SK-N-SH (cell line): ENCODE results near the gene RICTOR. TPM values are rescaled to one million over a fixed set of nuclear protein-coding genes. Genes with fewer than 3 reads are reported as not detected.

Experiments used
- CTCF ChIA-PET: fragments of 300-600, 350-600 bp; formaldehyde crosslinking; extraction: SDS; loops from one replicate; lab custom pipeline; 2021; lab: Yijun Ruan, JAX
- POLR2A ChIA-PET: fragments of 350-600 bp; sonication (Branson Sonifier 250); formaldehyde crosslinking; extraction: SDS; loops from one replicate; lab custom pipeline; 2020; ENCODE audit warnings: antibody characterized with exemption, inconsistent platforms; lab: Yijun Ruan, JAX
- DNase-seq: peaks from one replicate; pipeline ENCODE4 v3.0.0; 2012
- H2AFZ ChIP-seq: fragments of 200-600 bp; sonication (generic); 2 replicates; pipeline ENCODE4 v1.8.1; 2016; ENCODE audit warnings: antibody characterized with exemption, mild to moderate bottlenecking, low read depth
- H3F3A ChIP-seq: fragments of 200-600 bp; sonication (generic); replicated peaks from 2 replicates; pipeline ENCODE3; 2016; ENCODE audit warnings: antibody characterized with exemption, mild to moderate bottlenecking; ENCODE audit not compliant: insufficient read depth
- H3K27ac ChIP-seq, 2 experiments: fragments of 200-500 bp in 1 of 2; fragments of 200-600 bp in 1 of 2; sonication (Bioruptor generic) in 1 of 2; sonication (generic), shearing (Covaris generic) in 1 of 2; 2 replicates each; pipeline versions ENCODE4 v1.5.1 to v1.6.1; 2014 to 2016; ENCODE audit warnings: low read depth in 2 of 2, inconsistent platforms in 1 of 2, low read length in 1 of 2, mild to moderate bottlenecking in 1 of 2, mixed read lengths in 1 of 2
- H3K27me3 ChIP-seq: fragments of 200-600 bp; sonication (generic), shearing (Covaris generic); 2 replicates; pipeline ENCODE4 v1.6.1; 2016; ENCODE audit warnings: mixed run types; ENCODE audit not compliant: insufficient read depth
- H3K36me3 ChIP-seq, 2 experiments: fragments of 200-500 bp in 1 of 2; fragments of 200-600 bp in 1 of 2; sonication (Bioruptor generic) in 1 of 2; sonication (generic) in 1 of 2; replicated peaks in 1 of 2; 2 replicates each; pipeline versions ENCODE3 to v1.5.1; 2014 to 2016; ENCODE audit warnings: low read length in 1 of 2, mild to moderate bottlenecking in 1 of 2; ENCODE audit not compliant: insufficient read depth in 2 of 2, control insufficient read depth in 1 of 2
- H3K4me1 ChIP-seq, 2 experiments: fragments of 200-500 bp in 1 of 2; fragments of 200-600 bp in 1 of 2; sonication (Bioruptor generic) in 1 of 2; sonication (generic), shearing (Covaris generic) in 1 of 2; 2 replicates each; pipeline versions ENCODE4 v1.5.1 to v1.6.1; 2014 to 2016; ENCODE audit warnings: low read depth in 1 of 2, low read length in 1 of 2, mixed run types in 1 of 2; ENCODE audit not compliant: insufficient read depth in 2 of 2, control insufficient read depth in 1 of 2
- H3K4me2 ChIP-seq: fragments of 200-600 bp; sonication (generic), shearing (Covaris generic); 2 replicates; pipeline ENCODE4 v1.6.1; 2017; ENCODE audit warnings: mixed run types
- H3K4me3 ChIP-seq, 2 experiments: fragments of 200-500 bp in 1 of 2; fragments of 200-600 bp in 1 of 2; sonication (Bioruptor generic) in 1 of 2; sonication (generic), shearing (Covaris generic) in 1 of 2; 2 replicates each; pipeline versions ENCODE4 v1.5.1 to v1.8.1; 2014 to 2016; ENCODE audit warnings: low read depth in 2 of 2, inconsistent platforms in 1 of 2, low read length in 1 of 2, mild to moderate bottlenecking in 1 of 2, mixed read lengths in 1 of 2, moderate library complexity in 1 of 2
- H3K79me2 ChIP-seq: fragments of 200-600 bp; sonication (generic); 2 replicates; pipeline ENCODE4 v1.8.1; 2017; ENCODE audit warnings: mild to moderate bottlenecking; ENCODE audit not compliant: insufficient read depth
- H3K9ac ChIP-seq: fragments of 200-600 bp; sonication (generic); 2 replicates; pipeline ENCODE4 v1.6.1; 2017; ENCODE audit warnings: mixed run types
- H3K9me2 ChIP-seq: fragments of 200-600 bp; sonication (generic); 2 replicates; pipeline ENCODE4 v1.6.1; 2017; ENCODE audit warnings: mixed run types
- H3K9me3 ChIP-seq: fragments of 200-600 bp; sonication (generic); 2 replicates; pipeline ENCODE4 v1.6.1; 2017; ENCODE audit warnings: mixed run types, mild to moderate bottlenecking, moderate library complexity
- H4K20me1 ChIP-seq: fragments of 200-600 bp; sonication (generic); 2 replicates; pipeline ENCODE4 v1.6.1; 2017; ENCODE audit warnings: mild to moderate bottlenecking, mixed run types; ENCODE audit not compliant: insufficient read depth
- CHD2 ChIP-seq: fragments of 150-350 bp; IDR thresholded peaks from 2 replicates; pipeline ENCODE4 v1.6.1; 2018; ENCODE audit warnings: low read length; ENCODE audit not compliant: partially characterized antibody
- ELF1 ChIP-seq: IDR thresholded peaks from 2 replicates; pipeline ENCODE4 v1.4.0; 2012
- FOSL2 ChIP-seq: IDR thresholded peaks from 2 replicates; pipeline ENCODE4 v1.4.0; 2012; ENCODE audit warnings: low read depth, mild to moderate bottlenecking, moderate library complexity, borderline replicate concordance
- GABPA ChIP-seq: IDR thresholded peaks from 2 replicates; pipeline ENCODE4 v1.4.0; 2012; ENCODE audit warnings: low read depth, mild to moderate bottlenecking
- GATA2 ChIP-seq: sonication (generic); formaldehyde crosslinking; IDR thresholded peaks from 2 replicates; pipeline ENCODE4 v1.5.0; 2020; ENCODE audit warnings: mild to moderate bottlenecking, missing genetic modification reagents
- JUND ChIP-seq: IDR thresholded peaks from 2 replicates; pipeline ENCODE4 v1.4.0; 2012
- MEF2A ChIP-seq: IDR thresholded peaks from 2 replicates; pipeline ENCODE4 v1.4.0; 2012; ENCODE audit warnings: low read depth, borderline replicate concordance
- NRF1 ChIP-seq: IDR thresholded peaks from 2 replicates; pipeline ENCODE4 v1.6.1; 2012; ENCODE audit warnings: low read depth, mild to moderate bottlenecking, low read length
- RFX5 ChIP-seq: IDR thresholded peaks from 2 replicates; pipeline ENCODE4 v1.6.1; 2012; ENCODE audit warnings: mild to moderate bottlenecking, improper control_type of control experiment, low read length
- SMC3 ChIP-seq: IDR thresholded peaks from 2 replicates; pipeline ENCODE4 v1.6.1; 2012; ENCODE audit warnings: low read depth, low read length, improper control_type of control experiment
- TAF1 ChIP-seq: IDR thresholded peaks from 2 replicates; pipeline ENCODE4 v1.6.1; 2012; ENCODE audit warnings: low read depth, mild to moderate bottlenecking, low read length, moderate library complexity, borderline replicate concordance
- TEAD4 ChIP-seq: IDR thresholded peaks from 2 replicates; pipeline ENCODE4 v1.4.0; 2012; ENCODE audit warnings: mild to moderate bottlenecking, borderline replicate concordance; ENCODE audit not compliant: insufficient read depth
- YY1 ChIP-seq: IDR thresholded peaks from 2 replicates; pipeline ENCODE4 v1.4.0; 2012; ENCODE audit warnings: low read depth, mild to moderate bottlenecking
- WGBS: methylation state at CpG from one replicate; pipeline ENCODE4 v1.1.6; 2017; ENCODE audit warnings: low lambda C conversion rate; 5-methylcytosine and 5-hydroxymethylcytosine counted together
- polyA plus RNA-seq, 3 experiments: library from polyadenylated mRNA; depleted of rRNA; stranded (reverse); fragments of >200 nt; gene quantifications; 2 replicates each; pipeline ENCODE4 v1.2.3, GENCODE V29; 2012
- TF ChIP-seq, protein P1 (sequence below): IDR thresholded peaks from 2 replicates; pipeline ENCODE4 v1.6.1; 2012; ENCODE audit warnings: mild to moderate bottlenecking, low read depth, low read length, moderate library complexity
- TF ChIP-seq, protein P2 (sequence below): fragments of 150-350 bp; IDR thresholded peaks from 2 replicates; pipeline ENCODE4 v1.6.1; 2017; ENCODE audit warnings: antibody characterized with exemption, low read length, low read depth, borderline replicate concordance
- TF ChIP-seq, protein P3 (sequence below): fragments of 150-350 bp; IDR thresholded peaks from 2 replicates; pipeline ENCODE4 v1.6.1; 2016; ENCODE audit warnings: mild to moderate bottlenecking, low read depth, low read length
- TF ChIP-seq, protein P4 (sequence below): IDR thresholded peaks from 2 replicates; pipeline ENCODE4; 2012

RICTOR gene
- polyA plus RNA-seq, 1 of the 3 experiments (the other 2 are of a cell fraction): 1.6 TPM

DNA sequence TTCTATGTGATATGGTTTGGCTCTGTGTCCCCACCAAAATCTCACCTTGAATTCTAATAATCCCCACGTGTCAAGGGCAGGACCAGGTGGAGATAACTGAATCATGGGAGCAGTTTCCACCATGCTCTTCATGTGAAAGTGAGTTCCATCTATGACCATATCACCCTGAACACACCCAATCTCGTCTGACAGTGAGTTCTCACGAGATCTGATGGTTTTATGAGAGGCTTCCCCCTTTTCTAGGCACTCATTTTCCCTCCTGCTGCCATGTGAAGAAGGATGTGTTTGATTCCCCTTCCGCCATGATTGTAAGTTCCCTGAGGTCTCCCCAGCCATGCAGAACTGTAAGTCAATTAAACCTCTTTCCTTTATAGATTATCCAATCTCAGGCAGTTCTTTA, 64.2 kb downstream of the RICTOR start:
- H3F3A ChIP-seq: peaks cover 8% of the 10 kb centered on the region
- POLR2A ChIA-PET: no interaction called here
- no peak overlapping the region for H3K27ac ChIP-seq
- no peak for DNase-seq
- H2AFZ ChIP-seq: no peak overlapping the region
- TF ChIP-seq JUND (no peak), SMC3 (no peak), TEAD4 (no peak), ELF1 (no peak), YY1 (no peak), TAF1 (no peak), MEF2A (no peak), RFX5 (no peak), NRF1 (no peak), GABPA (no peak), GATA2 (CRISPR knock-in tag) (no peak), CHD2 (no peak), FOSL2 (no peak)
- TF ChIP-seq, protein P1, sequence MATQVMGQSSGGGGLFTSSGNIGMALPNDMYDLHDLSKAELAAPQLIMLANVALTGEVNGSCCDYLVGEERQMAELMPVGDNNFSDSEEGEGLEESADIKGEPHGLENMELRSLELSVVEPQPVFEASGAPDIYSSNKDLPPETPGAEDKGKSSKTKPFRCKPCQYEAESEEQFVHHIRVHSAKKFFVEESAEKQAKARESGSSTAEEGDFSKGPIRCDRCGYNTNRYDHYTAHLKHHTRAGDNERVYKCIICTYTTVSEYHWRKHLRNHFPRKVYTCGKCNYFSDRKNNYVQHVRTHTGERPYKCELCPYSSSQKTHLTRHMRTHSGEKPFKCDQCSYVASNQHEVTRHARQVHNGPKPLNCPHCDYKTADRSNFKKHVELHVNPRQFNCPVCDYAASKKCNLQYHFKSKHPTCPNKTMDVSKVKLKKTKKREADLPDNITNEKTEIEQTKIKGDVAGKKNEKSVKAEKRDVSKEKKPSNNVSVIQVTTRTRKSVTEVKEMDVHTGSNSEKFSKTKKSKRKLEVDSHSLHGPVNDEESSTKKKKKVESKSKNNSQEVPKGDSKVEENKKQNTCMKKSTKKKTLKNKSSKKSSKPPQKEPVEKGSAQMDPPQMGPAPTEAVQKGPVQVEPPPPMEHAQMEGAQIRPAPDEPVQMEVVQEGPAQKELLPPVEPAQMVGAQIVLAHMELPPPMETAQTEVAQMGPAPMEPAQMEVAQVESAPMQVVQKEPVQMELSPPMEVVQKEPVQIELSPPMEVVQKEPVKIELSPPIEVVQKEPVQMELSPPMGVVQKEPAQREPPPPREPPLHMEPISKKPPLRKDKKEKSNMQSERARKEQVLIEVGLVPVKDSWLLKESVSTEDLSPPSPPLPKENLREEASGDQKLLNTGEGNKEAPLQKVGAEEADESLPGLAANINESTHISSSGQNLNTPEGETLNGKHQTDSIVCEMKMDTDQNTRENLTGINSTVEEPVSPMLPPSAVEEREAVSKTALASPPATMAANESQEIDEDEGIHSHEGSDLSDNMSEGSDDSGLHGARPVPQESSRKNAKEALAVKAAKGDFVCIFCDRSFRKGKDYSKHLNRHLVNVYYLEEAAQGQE: no peak
- TF ChIP-seq, protein P2, sequence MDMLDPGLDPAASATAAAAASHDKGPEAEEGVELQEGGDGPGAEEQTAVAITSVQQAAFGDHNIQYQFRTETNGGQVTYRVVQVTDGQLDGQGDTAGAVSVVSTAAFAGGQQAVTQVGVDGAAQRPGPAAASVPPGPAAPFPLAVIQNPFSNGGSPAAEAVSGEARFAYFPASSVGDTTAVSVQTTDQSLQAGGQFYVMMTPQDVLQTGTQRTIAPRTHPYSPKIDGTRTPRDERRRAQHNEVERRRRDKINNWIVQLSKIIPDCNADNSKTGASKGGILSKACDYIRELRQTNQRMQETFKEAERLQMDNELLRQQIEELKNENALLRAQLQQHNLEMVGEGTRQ: no peak
- TF ChIP-seq, protein P3, sequence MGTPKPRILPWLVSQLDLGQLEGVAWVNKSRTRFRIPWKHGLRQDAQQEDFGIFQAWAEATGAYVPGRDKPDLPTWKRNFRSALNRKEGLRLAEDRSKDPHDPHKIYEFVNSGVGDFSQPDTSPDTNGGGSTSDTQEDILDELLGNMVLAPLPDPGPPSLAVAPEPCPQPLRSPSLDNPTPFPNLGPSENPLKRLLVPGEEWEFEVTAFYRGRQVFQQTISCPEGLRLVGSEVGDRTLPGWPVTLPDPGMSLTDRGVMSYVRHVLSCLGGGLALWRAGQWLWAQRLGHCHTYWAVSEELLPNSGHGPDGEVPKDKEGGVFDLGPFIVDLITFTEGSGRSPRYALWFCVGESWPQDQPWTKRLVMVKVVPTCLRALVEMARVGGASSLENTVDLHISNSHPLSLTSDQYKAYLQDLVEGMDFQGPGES: no peak
- TF ChIP-seq, protein P4, sequence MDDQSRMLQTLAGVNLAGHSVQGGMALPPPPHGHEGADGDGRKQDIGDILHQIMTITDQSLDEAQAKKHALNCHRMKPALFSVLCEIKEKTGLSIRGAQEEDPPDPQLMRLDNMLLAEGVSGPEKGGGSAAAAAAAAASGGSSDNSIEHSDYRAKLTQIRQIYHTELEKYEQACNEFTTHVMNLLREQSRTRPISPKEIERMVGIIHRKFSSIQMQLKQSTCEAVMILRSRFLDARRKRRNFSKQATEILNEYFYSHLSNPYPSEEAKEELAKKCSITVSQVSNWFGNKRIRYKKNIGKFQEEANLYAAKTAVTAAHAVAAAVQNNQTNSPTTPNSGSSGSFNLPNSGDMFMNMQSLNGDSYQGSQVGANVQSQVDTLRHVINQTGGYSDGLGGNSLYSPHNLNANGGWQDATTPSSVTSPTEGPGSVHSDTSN: no peak
- H3K4me1 ChIP-seq: peaks cover 0 to 4% of the 10 kb centered on the region in 2 experiments; a peak in 1 of 4 replicates
- no peaks in the 10 kb centered on the region for H3K9me2 ChIP-seq
- no peaks in the 10 kb centered on the region for H3K9me3 ChIP-seq
- 86% methylated on average over 4 of the region's 4 CpGs for WGBS
- no peak overlapping the region for H3K4me3 ChIP-seq
- H3K9ac ChIP-seq: no peak overlapping the region
- CTCF ChIA-PET: no interaction called here
- H3K4me2 ChIP-seq: no peak overlapping the region
- H4K20me1 ChIP-seq: no peaks in the 10 kb centered on the region
- H3K79me2 ChIP-seq: peaks cover 12% of the 10 kb centered on the region; the same call in 1 of the 2 replicates
- no peaks in the 10 kb centered on the region for H3K27me3 ChIP-seq
- peaks cover 0 to 29% of the 10 kb centered on the region in 2 experiments for H3K36me3 ChIP-seq
